Activated CD8-positive, alpha-beta T cell treated with anti-CD3 and anti-CD28 coated beads for 36 hours (primary cell): ENCODE results near the gene MYL7. TPM values are rescaled to one million over a fixed set of nuclear protein-coding genes. Genes with fewer than 3 reads are reported as not detected.
A peak's percentile ranks its signal among the peaks of the same experiment; 100 is the strongest.

Experiments used
- ATAC-seq: fragments of 200-7000 bp; cut with Tn5 transposase; one replicate; pipeline ENCODE4 v1.10.0; 2021; ENCODE audit warnings: mild to moderate bottlenecking, moderate library complexity
- CTCF ChIA-PET: fragments of 350-600 bp; sonication (Branson Sonifier 250); formaldehyde crosslinking; loops from one replicate; lab custom pipeline; 2021; ENCODE audit warnings: antibody characterized with exemption; lab: Charles Lee
- POLR2A ChIA-PET: fragments of 350-600 bp; sonication (Branson Sonifier 250); formaldehyde crosslinking; loops from one replicate; lab custom pipeline; 2021; ENCODE audit warnings: antibody characterized with exemption; lab: Charles Lee
- DNase-seq: peaks from one replicate; pipeline ENCODE4 v3.0.0-alpha.2; 2020
- H3K27ac Mint-ChIP-seq: one replicate; pipeline ENCODE4 v1.8.0; 2021; ENCODE audit warnings: mild to moderate bottlenecking, mixed read lengths
- H3K27me3 Mint-ChIP-seq: one replicate; pipeline ENCODE4 v1.8.0; 2021; ENCODE audit warnings: mixed read lengths
- H3K36me3 Mint-ChIP-seq: one replicate; pipeline ENCODE4 v1.8.0; 2021; ENCODE audit warnings: low read depth, mixed read lengths
- H3K4me1 Mint-ChIP-seq: one replicate; pipeline ENCODE4 v1.8.0; 2021; ENCODE audit warnings: low read depth, mixed read lengths
- H3K4me3 Mint-ChIP-seq: one replicate; pipeline ENCODE4 v1.8.0; 2021; ENCODE audit warnings: mild to moderate bottlenecking, moderate library complexity, mixed read lengths
- H3K9me3 Mint-ChIP-seq: one replicate; pipeline ENCODE4 v1.8.0; 2021; ENCODE audit warnings: mixed read lengths
- CTCF ChIP-seq: fragments of 200-600 bp; IDR thresholded peaks from one replicate; pipeline ENCODE4 v1.8.0; 2022; ENCODE audit warnings: antibody characterized with exemption, mild to moderate bottlenecking
- intact Hi-C: fragments of 100-400 bp; cut with micrococcal nuclease; formaldehyde crosslinking; loops from one replicate; pipeline ENCODE4 v1.10.0; 2022
- total RNA-seq, 2 experiments: library from RNA; stranded (reverse); gene quantifications; one replicate each; pipeline ENCODE4 v1.2.3, GENCODE V29; 2021

Gene MYL7
- total RNA-seq, 2 experiments from 2014 or later, result not detected

- peak; percentile 79 for DNase-seq
- no peaks in the 10 kb centered on the region for H3K36me3 Mint-ChIP-seq
- H3K27ac Mint-ChIP-seq, result peak overlapping the region; percentile 66
- no peaks in the 10 kb centered on the region for H3K9me3 Mint-ChIP-seq
- peaks cover 10% of the 10 kb centered on the region for H3K4me1 Mint-ChIP-seq
- ATAC-seq, result peak; percentile 91
- intact Hi-C loops, result no loop called here
- TF ChIP-seq CTCF, result no peak
- peak overlapping the region; percentile 69 for H3K4me3 Mint-ChIP-seq
- POLR2A ChIA-PET, result interaction anchor here (0.8 kb wide), 1 partner anchor 99 kb away, joined by 3 read pairs; no protein-coding TSS in a partner anchor
- H3K27me3 Mint-ChIP-seq, result no peaks in the 10 kb centered on the region
- CTCF ChIA-PET, result interaction anchor here (1.8 kb wide), 1 partner anchor 15 kb away, joined by 7 read pairs; no protein-coding TSS in a partner anchor
These were observed 5.1 kb upstream of the MYL7 start for GRCh38 chr7:44145969-44146911.

- Mint-ChIP-seq H3K27ac (peak overlapping the region; percentile 66), H3K9me3 (no peaks in the 10 kb centered on the region), H3K27me3 (no peaks in the 10 kb centered on the region), H3K36me3 (no peaks in the 10 kb centered on the region), H3K4me3 (peak overlapping the region; percentile 69), H3K4me1 (peaks cover 10% of the 10 kb centered on the region)
- intact Hi-C loops, result no loop called here
- DNase-seq, result peak; percentile 75
- ATAC-seq, result peak; percentile 58
- ChIA-PET CTCF (no interaction called here), POLR2A (no interaction called here)
- no peak for TF ChIP-seq CTCF
These were observed 4.4 kb upstream of the MYL7 start for GRCh38 chr7:44145479-44145968.

GRCh38 chr7:44144968-44145478 lies 3.9 kb upstream of the MYL7 start:
- no peak for TF ChIP-seq CTCF

GRCh38 chr7:44144426-44144967 lies 3.4 kb upstream of the MYL7 start:
- intact Hi-C loops, result no loop called here
- no peak for DNase-seq
- ChIA-PET POLR2A (no interaction called here), CTCF (no interaction called here)
- Mint-ChIP-seq H3K36me3 (no peaks in the 10 kb centered on the region), H3K4me1 (peaks cover 10% of the 10 kb centered on the region), H3K9me3 (no peaks in the 10 kb centered on the region), H3K27me3 (no peaks in the 10 kb centered on the region), H3K4me3 (no peak overlapping the region), H3K27ac (no peak overlapping the region)
- TF ChIP-seq CTCF, result no peak
- no peak for ATAC-seq

More at GRCh38 chr7:44144968-44145478, 3.9 kb upstream of the MYL7 start:
- no peak for ATAC-seq
- H3K27ac Mint-ChIP-seq, result no peak overlapping the region
- H3K4me3 Mint-ChIP-seq, result peak overlapping the region; percentile 69
- intact Hi-C loops, result no loop called here
- no peak for DNase-seq
- CTCF ChIA-PET, result no interaction called here
- H3K36me3 Mint-ChIP-seq, result no peaks in the 10 kb centered on the region
- no peaks in the 10 kb centered on the region for H3K27me3 Mint-ChIP-seq
- POLR2A ChIA-PET, result no interaction called here
- no peaks in the 10 kb centered on the region for H3K9me3 Mint-ChIP-seq
- peaks cover 10% of the 10 kb centered on the region for H3K4me1 Mint-ChIP-seq
